GM18861 (cell line): ENCODE results near the gene ATP2B2.

Experiments
- ATAC-seq: cut with Tn5 transposase; IDR thresholded peaks from one replicate; pipeline ENCODE4 v1.9.1; 2021; ENCODE audit not compliant: unreplicated experiment

Gene ATP2B2

GRCh38 chr3:10453431-10454163, 51.8 kb downstream of the ATP2B2 start:
- ATAC-seq = no peak

- no peak for ATAC-seq
Observed at GRCh38 chr3:10450494-10451440, 54.6 kb downstream of the ATP2B2 start.

DNA sequence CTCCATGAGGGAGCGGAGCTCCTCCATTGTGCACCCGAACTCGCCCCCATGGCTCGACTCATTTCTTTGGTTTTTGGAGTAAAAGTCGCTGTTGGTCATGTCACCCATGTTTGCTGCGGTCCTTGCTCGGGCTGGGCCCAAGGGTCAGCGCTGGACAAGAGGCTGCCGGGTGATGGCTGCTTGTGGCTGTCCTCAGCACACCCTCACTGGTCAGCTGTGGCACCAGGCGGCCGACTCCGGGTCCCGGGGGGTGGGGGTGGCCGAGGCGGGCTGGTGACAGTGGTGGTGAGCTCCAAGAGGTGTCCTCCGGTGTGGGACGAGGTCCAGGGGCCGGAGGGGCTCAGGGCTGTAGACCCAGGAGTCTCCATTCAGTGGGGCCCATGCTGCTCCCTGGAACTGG, 56.0 kb downstream of the ATP2B2 start:
- no peak for ATAC-seq

DNA sequence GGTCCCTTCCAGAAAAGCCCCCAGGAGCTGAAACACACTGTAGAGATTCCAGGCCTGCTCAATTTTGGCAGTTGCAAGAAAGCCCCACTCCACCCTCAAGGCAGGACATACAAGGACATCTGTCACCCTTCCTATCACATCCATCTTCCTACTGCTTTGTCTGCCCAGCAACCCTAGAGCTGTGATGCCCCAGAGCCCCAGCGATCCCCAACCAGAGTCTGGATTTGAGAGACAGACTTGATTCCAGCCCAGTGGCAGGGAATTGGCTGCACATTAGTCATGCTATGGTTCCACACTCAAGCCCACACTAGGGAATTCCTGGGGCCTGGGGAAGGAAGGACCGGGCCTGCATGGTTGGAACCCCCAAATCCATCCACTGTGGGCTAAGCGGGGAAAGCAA, 56.8 kb downstream of the ATP2B2 start:
- no peak for ATAC-seq

GRCh38 chr3:10447527-10448260, 57.7 kb downstream of the ATP2B2 start:
- no peak for ATAC-seq

DNA sequence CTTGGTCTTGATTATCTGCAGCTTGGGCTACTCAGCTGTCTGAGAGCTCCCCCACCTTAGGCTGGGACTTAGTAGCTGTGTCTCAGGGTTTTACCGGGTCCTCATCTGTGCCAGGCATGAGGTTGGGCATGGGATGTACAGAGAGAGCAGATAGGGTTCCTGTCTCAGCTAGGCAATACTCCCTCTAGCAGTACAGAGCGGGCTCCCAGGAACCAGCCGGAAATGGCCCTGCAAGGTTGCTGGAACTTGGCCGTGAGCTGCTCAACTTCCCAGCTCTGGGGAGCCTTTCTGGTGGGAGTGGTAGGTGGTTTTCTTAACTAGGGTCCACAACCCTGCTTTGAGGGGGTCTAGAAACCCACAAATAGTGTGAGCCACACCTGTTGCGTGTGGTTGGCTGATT, 58.3 kb downstream of the ATP2B2 start:
- ATAC-seq = no peak

DNA sequence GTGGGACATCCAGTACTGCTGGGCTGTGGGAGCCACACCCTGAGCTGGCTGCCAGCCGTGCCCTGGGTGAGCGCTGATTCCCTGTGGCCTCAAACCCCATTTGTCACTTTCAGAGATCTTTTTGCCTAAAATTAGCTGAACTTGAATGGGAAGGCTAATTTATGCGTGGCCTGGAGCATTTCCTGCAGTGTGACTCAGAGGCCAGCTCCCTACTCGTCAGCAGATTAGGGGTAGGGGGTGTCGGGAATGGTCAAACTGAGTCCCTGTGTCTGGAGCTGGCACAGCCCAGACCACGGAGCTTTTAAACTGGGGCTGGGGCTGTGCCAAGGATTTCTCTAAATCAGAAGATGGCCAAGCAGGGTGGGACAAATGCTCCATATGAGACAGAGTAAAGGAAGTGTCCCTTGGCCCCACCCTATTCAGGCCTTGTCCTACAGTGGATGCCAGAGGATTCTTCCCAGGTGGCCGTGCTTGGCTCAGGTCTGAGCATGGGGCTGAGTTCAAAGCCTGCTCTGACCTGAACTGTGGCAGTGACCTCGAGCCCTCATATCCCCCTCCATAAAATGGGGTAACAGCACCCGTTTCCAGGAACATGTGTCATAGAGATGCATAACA, 59.7 kb downstream of the ATP2B2 start:
- ATAC-seq = no peak

DNA sequence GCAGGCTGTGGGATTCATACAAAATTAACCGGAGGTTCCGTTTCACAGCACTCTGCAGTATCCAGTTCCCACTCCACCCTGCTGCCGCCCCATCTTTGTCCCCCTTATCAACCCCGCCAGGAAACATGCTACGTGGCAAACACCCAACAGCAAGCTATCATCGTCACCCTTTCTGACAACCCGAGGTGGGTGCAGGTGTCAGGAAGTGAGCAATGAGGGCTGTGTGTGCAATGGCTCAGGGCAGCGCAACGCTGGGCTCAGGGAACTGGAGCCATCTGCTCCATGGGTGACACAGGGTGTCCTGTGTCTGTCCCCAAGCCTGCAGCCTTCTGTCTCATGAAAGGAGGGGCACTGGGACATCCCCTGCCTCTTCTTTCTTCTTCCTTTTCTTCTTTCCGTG, 60.9 kb downstream of the ATP2B2 start:
- ATAC-seq = no peak

GRCh38 chr3:10444110-10444429, 61.3 kb downstream of the ATP2B2 start:
- no peak for ATAC-seq

GRCh38 chr3:10443272-10444109, 61.9 kb downstream of the ATP2B2 start:
- ATAC-seq = no peak

DNA sequence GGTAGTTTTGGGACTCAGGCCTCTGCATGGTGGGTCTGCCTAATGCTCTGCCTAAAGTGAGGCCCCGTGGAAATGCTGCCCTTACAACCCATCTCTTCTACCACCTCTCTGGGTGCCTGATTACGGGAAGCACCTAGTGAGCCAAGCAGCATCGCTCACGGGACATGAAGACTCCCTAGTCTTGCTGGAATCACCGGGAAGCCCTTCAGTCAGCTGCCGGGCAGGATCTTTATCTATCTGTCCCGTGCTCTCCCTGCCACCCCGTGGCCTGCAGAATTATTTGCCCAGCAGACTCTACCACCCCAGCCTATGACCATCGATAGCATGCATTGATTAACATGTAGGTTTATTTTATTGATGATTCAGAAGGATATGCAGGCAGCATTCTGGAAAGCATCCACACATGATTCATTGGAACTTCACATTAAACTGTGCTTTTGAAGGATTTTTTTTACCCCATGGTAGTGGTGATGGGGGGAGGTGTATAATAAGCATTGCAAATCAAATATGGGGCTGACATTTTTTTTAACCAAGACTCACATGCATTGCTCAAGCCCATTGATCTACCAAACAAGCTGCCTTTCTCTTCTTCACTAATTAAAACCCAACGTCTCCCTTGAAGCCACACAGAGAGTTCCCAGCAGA, 63.1 kb downstream of the ATP2B2 start:
- no peak for ATAC-seq

DNA sequence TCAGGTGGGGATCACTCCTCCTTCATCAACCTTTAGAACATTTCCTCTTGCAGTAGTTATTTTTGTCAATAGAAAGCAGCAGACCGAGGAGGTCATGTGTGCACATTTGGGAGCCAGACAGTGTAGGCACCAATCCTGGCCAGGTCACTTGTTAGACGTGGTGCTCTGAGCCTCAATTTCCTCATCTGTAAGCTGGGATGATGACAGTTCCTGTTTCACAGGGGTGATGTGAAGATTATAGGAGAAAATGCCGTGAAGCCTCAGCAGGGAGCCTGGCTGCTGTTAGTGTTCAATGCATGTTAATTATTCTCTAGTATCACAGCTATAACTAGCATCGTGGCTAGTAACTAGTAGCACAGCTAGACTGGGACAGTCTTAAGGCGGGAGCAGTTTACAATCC, 64.7 kb downstream of the ATP2B2 start:
- ATAC-seq = no peak

DNA sequence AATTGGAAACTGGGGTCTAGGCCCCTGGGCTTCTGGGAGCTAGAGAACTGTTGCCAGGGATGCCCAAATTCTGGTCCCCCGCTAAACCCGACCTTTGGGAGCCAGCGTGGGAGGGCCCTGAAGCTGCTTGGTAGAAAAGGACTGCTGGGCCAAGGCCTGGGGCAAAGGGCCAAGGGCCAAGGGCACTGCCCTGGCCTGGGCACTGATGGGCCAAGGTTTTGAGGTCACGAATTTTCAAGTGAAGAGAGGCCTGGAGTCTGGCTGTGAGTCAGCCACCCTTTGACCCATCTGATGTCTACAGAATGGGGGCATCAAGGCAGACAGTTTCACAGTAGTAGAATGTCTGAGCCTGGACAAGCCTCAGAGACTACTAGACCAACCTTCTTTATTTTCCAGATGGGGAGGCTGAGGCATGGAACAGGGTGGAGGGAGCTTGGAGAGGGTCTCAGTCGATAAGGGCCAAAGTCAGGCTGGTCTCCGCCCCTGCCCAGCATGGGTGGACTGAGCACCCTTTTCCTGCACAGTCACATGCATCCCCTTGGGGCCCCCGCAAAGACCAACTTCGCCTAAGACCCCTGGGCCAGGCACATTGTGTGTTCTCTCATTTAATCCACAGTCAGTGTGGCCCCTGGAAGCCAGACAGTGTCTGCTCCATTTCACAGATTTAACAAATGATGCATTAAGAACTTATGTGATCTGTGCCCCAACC, 66.3 kb downstream of the ATP2B2 start:
- ATAC-seq = no peak

- no peak for ATAC-seq
Observed at GRCh38 chr3:10437995-10438901, 67.1 kb downstream of the ATP2B2 start.

- ATAC-seq = no peak
Observed at GRCh38 chr3:10437272-10437994, 68.0 kb downstream of the ATP2B2 start.

- no peak for ATAC-seq
Observed at GRCh38 chr3:10435850-10436249, 69.5 kb downstream of the ATP2B2 start.

DNA sequence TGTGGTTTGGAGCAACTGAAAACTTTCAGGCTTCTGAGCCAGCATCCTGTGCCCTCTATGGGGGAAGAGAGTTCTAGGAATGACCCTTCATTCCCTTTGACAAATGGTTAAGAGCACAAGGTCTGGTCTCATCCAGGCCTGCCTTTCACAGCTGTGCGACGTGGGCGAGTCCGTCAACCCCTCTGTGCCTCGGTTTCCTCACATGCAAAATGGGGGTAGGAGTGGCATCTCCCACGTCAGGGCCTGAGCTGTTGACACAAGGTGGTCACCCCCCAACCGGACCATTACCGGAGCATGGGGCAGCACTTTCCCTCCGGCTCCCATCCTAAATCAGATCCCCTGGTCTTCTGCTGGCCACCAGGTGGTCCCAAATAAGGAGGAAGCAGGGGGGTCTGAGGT, 70.4 kb downstream of the ATP2B2 start:
- ATAC-seq = no peak
